ENCODE measurements around the gene PRMT7.
"Not testable (repeated sequence)": the region's sequence is repeated elsewhere in the genome, so short reads cannot be mapped to it uniquely, and the experiment has no call there.

Gene PRMT7

GRCh38 chr16:68283801-68284598, 26.8 kb upstream of the PRMT7 start:
- peak; percentile 81 for DNase-seq (ENCODE audit: low read depth)

DNA sequence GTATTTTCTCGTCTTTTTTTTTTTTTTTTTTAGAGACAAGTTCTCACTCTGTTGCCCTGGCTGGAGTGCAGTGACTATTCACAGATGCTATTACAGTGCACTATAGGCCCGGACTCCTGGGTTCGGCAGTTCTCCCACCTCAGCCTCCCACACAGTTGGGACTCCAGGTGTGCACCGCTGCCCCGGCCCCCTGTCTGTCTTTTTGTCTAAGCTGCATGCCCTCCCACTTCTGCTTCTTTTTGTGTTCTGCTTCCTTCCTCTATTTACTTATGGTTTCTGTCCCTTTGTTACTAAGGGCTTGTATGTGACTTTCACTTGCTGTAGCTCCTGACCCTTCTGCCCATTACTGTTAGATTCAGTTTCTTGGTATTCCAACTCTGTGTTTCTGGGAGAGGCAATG, 26.0 kb upstream of the PRMT7 start:
- DNase-seq (ENCODE audit: low read depth) = no peak

DNA sequence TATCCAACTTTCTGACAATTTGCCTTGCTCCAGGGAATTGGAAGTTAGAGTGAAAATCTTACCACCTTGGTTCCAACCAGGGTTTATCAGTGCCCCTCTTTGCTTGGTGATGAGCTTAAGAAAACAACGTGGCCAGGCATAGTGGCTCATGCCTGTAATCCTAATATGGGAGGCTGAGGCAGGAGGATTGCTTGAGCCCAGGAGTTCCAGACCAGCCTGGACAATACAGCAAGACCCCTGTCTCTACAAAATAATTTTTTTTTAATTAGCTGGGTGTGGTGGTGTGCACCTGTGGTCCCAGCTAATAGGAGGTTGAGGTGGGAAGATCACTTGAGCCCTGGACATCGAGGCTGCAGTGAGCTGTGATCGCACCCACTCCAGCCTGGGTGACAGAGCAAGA, 25.1 kb upstream of the PRMT7 start:
- DNase-seq (ENCODE audit: low read depth) = no peak

GRCh38 chr16:68286153-68287074, 24.4 kb upstream of the PRMT7 start:
- DNase-seq (ENCODE audit: low read depth) = no peak

DNA sequence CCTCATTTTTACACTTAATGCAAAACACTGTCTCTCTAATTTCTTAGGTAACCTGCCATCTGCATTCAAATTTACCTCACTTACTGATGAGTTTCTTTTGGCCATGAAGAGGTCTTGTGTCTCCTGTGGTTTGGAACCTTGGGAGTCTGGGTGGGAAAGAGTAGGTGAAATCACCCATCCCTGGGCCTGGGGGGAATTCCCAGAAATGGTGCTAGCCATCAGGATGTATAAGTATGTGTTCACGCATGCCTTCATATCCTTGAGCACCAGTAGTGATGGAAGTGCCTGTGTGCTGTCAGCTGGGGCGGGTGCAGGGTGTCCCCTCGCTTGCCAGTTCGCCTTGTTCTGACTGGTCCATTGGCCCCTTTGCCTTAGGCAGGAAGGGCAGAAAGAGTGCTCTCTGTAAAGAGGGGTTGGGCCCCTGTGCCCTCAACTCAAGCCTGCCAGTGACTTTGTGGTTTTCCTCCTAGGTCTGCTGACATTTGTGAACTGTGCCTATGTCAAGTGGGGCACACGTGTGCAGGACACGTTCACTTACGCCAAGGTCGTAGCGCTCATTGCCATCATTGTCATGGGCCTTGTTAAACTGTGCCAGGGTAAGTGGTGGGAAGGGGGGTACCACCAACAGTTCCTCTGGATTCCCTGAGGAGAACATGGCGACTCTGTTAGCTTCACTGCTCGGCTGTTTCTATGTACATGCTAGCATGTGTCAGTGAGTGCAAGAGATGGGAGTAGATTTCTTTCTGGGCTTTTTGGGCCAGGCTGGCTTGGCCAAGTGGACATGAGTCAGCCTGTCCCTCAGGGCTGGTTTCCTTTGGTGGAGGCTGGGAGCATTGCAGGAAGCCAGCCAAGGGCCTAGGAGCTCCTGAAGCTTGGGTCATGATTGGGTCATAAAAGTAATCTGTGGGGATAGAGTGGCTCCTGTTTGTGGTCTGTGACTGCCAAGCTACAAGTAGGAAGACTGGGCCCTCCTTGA, 23.3 kb upstream of the PRMT7 start:
- DNase-seq (ENCODE audit: low read depth) = peak; percentile 94

- DNase-seq (ENCODE audit: low read depth) = no peak
Measured at GRCh38 chr16:68288252-68288650, 22.6 kb upstream of the PRMT7 start.

- not testable (repeated sequence) for DNase-seq (ENCODE audit: low read depth)
Measured at GRCh38 chr16:68288796-68289195, 22.0 kb upstream of the PRMT7 start.

DNA sequence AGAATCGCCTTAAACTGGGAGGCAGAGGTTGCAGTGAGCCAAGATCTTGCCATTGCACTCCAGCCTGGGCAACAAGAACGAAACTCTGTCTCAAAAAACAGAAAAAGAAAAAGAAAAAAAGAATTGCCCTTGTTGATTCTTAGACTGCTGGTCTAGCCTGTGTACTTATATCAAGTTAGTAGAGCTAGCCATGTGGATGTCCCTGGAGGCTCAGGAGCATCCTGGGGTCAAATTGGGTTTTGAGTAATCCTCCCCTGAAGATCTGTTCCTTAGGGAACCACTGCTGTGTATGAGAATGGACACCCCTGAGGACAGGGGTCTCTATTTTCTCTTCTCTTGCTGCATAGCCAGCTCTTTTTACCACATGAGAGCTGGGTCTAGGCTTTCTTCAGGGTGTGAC, 21.6 kb upstream of the PRMT7 start:
- no peak for DNase-seq (ENCODE audit: low read depth)

DNA sequence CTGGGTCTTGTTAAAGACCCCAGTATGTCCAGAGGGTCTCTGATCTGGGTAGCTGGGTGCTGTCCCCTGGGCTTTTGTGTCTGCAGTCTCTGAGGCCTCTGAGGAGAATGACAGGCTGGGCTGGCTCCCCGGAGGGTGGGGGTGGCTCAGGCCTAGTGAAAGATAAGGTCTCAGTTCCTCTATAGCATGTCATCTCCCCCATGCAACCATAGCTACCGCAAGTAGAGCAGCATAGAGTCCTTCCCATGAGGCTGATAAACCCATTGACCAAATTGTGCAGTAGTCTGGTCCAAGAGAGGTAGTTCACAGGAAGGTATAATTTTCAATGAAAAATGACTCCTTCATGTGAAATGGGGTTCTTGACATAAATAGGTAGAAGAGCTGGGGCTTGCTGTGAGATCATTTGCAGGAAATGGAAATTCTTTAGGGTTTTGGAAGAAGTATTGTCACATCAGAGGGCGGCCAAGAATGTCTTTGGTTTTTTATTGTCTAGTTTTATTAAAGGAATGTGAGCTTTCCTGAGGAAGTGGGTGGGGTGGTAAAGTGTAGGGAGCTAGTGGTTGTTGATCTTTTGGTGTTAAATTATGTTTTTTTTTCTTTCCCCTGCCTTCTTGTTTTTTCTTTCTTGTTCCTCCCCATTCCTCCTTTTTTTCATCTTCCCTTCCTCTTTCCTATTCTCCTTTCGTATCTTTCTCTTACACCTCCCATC, 21.0 kb upstream of the PRMT7 start:
- no peak for DNase-seq (ENCODE audit: low read depth)

GRCh38 chr16:68290450-68290849, 20.4 kb upstream of the PRMT7 start:
- no peak for DNase-seq (ENCODE audit: low read depth)

DNA sequence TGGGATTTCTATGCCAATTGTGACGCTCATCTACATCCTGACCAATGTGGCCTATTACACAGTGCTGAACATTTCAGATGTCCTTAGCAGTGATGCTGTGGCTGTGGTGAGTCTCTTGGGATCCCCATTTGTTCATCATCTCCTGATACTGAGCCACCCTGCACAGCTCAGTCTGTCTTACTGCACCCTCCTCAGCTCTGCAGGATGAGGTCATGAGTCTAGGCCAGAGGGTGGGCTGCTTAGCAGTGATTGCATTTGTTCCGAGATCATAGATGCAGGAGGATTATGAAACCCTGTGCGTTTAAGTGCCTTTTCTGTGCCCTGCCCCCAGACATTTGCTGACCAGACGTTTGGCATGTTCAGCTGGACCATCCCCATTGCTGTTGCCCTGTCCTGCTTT, 19.6 kb upstream of the PRMT7 start:
- peak; percentile 38 for DNase-seq (ENCODE audit: low read depth)

GRCh38 chr16:68292425-68292824, 18.4 kb upstream of the PRMT7 start:
- DNase-seq (ENCODE audit: low read depth) = no peak

DNA sequence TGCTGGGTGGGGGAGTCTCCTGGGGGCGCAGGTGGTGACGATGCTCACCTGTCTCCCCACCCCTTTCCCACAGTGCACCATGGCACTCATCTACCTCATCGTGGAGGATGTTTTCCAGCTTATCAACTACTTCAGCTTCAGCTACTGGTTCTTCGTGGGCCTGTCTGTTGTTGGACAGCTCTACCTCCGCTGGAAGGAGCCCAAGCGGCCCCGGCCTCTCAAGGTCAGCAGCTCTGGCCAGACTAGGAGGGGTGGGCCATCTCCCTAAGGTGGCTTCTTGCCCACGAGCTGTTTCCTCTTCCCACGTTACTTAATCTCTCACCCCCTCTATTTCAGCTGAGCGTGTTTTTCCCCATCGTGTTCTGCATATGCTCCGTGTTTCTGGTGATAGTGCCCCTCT, 14.5 kb upstream of the PRMT7 start:
- no peak for DNase-seq (ENCODE audit: low read depth)

- no peak for DNase-seq (ENCODE audit: low read depth)
Measured at GRCh38 chr16:68296693-68297092, 14.1 kb upstream of the PRMT7 start.

DNA sequence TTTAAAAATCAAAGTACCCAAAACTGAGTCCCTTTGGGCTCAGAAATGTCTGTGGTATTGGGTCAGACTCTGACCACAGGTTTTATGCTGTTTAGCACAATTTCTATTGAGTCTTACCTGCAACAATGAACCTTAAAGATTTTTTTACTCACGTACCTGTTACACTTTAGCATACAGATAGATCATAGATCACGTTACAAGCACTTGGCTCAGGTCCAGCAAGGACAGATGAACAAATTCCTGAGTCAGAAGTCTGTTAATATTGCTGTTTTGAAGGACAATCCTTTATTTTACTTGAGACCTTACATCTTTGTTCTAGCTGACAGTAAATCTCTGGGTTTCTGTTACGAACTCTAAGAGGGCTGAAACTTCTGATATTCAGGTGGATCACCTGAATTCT, 12.9 kb upstream of the PRMT7 start:
- DNase-seq (ENCODE audit: low read depth) = no peak

DNA sequence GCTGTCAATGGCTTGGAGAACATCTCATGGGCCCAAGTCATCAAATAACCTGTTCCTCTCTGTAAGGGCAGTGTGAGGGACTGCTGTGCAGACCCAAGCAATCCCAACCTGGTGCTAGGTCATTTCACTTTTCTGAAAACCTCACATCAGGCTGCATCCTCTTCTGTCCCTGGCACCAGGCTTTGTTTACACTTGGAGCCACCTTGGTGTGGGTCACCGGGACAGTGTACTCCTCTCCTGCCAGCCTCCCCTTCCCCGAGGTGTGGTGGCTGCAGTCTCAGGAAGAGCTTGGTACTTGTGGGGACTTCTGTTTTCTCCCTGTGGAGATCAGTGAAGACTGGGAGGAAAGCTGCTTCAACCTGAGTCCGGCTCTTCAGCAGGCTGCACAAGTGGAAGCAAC, 12.5 kb upstream of the PRMT7 start:
- no peak for DNase-seq (ENCODE audit: low read depth)

- DNase-seq (ENCODE audit: low read depth) = peak; percentile 81
Measured at GRCh38 chr16:68298907-68299561, 11.8 kb upstream of the PRMT7 start.

GRCh38 chr16:68299571-68300453, 11.0 kb upstream of the PRMT7 start:
- DNase-seq (ENCODE audit: low read depth) = no peak

DNA sequence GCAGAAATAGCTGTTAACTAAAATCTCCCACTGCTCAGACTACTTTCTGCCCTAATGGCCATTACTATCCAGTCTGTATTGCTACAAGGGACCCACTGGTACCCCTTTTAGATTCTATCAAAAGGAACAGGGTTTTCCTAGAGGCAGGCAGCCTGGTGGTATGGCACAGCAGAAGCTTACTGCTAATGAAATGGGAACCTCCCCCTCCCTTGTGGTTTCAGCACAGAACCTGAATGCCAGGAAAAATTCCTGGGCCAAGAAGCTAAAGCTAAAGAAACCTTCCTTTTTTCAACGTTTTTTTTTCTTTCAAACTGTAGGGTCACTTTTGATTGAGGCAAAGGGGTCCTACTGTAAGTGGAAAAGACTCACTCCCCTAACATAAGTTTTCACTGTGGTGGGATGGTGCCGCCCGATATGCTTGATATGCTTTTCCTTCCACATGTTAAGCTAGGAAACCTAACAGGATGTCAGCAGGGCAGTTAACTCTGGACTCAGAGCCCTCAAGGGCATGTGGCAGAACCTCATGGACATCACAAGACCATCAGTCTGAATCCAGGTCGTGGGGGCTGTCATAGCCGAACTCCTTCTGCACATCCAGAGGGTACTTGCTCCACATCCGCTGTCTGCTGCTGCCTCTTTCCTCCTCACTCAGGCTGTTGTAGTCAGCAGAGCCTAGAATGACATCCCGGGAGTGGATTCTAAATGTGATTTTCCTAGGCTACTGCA, 9.9 kb upstream of the PRMT7 start:
- no peak for DNase-seq (ENCODE audit: low read depth)

All from fibroblast of gingiva (primary cell).